Right lobe of liver (tissue), 4 donors: Measurements from ENCODE around the gene ZBTB21.

ENCODE experiments used
- POLR2A ChIP-seq: fragments of 450-650 bp; IDR thresholded peaks from one replicate; pipeline ENCODE4 v1.6.1; 2017; ENCODE audit warnings: antibody characterized with exemption, mild to moderate bottlenecking
- TF ChIP-seq, protein P1 (sequence below), 4 donors: fragments of 200-600 bp in 3 of 4; fragments of 450-650 bp in 1 of 4; IDR thresholded peaks; one replicate each; pipeline versions ENCODE4 v1.5.1 to v1.8.0; 2016 to 2022; ENCODE audit warnings: antibody characterized with exemption in 4 of 4, mild to moderate bottlenecking in 2 of 4
- donor health status: DM: no; HTN: no; CAD: no.
- donor health status: DM: no; HTN: no; CAD: no.
- donor health status: DM: no; HTN: yes; CAD: no.

- TF ChIP-seq, protein P1, sequence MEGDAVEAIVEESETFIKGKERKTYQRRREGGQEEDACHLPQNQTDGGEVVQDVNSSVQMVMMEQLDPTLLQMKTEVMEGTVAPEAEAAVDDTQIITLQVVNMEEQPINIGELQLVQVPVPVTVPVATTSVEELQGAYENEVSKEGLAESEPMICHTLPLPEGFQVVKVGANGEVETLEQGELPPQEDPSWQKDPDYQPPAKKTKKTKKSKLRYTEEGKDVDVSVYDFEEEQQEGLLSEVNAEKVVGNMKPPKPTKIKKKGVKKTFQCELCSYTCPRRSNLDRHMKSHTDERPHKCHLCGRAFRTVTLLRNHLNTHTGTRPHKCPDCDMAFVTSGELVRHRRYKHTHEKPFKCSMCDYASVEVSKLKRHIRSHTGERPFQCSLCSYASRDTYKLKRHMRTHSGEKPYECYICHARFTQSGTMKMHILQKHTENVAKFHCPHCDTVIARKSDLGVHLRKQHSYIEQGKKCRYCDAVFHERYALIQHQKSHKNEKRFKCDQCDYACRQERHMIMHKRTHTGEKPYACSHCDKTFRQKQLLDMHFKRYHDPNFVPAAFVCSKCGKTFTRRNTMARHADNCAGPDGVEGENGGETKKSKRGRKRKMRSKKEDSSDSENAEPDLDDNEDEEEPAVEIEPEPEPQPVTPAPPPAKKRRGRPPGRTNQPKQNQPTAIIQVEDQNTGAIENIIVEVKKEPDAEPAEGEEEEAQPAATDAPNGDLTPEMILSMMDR (IDR thresholded peaks at IDR 0.05) = no peak
- TF ChIP-seq POLR2A = no peak
Observed at GRCh38 chr21:42030311-42030710, 20.2 kb upstream of the ZBTB21 start.
